ENCODE measurements around the gene CBLB. TPM values are rescaled to one million over a fixed set of nuclear protein-coding genes. Genes with fewer than 3 reads are reported as not detected.

The CBLB gene
- total and polyA plus RNA-seq, 9 of the 15 experiments (the other 6 are each of a cell fraction or from before 2014, with no cell fraction given): 1.8 to 8.1 (median 5.3) TPM

DNA sequence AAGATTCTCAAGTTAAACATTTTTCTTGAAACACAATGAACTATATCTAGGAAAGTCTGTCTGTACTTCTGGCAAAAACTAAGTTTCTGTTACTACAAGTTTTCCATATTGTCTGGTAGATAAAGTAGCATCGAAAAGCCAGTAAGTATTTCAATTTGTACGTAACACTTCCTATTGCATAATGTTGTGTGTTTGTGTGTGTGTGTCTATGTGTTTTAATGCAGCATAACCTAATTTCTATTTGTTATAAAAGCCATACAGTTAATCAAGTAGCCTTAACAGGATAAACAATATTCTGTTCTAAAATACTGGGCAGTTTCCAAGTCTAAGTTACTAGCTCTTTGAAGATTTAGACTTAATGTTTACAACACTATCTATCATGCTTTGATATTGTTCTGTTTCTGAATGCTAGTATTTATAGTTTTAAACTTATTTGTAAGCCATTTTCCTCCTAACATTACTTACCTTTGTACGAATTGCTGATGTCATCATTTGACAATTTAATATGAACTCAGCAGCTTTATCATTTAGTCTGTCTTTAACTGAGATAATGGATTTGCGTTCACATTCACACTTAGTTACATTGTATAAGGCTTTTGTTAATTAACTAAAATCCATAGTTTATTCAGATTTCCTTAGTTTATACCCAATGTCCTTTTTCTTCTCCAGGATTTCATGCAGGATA lies 163.9 kb downstream of the CBLB start (continued):
- TF ChIP-seq, protein P1, sequence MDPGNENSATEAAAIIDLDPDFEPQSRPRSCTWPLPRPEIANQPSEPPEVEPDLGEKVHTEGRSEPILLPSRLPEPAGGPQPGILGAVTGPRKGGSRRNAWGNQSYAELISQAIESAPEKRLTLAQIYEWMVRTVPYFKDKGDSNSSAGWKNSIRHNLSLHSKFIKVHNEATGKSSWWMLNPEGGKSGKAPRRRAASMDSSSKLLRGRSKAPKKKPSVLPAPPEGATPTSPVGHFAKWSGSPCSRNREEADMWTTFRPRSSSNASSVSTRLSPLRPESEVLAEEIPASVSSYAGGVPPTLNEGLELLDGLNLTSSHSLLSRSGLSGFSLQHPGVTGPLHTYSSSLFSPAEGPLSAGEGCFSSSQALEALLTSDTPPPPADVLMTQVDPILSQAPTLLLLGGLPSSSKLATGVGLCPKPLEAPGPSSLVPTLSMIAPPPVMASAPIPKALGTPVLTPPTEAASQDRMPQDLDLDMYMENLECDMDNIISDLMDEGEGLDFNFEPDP (CRISPR knock-in tag; IDR thresholded peaks at IDR 0.05): no peak
- TF ChIP-seq ZNF316 (IDR thresholded peaks at IDR 0.05): peak; percentile 78
- no peak for TF ChIP-seq EHMT2 (IDR thresholded peaks at IDR 0.05)
- peak; percentile 54 for TF ChIP-seq MAFG (tag; conservative IDR thresholded peaks at IDR 0.05)
- peak; percentile 39; the same call in 1 of the 2 replicates for TF ChIP-seq C11orf30 (IDR thresholded peaks at IDR 0.05; ENCODE audit: low read depth)
- TF ChIP-seq, protein P2, sequence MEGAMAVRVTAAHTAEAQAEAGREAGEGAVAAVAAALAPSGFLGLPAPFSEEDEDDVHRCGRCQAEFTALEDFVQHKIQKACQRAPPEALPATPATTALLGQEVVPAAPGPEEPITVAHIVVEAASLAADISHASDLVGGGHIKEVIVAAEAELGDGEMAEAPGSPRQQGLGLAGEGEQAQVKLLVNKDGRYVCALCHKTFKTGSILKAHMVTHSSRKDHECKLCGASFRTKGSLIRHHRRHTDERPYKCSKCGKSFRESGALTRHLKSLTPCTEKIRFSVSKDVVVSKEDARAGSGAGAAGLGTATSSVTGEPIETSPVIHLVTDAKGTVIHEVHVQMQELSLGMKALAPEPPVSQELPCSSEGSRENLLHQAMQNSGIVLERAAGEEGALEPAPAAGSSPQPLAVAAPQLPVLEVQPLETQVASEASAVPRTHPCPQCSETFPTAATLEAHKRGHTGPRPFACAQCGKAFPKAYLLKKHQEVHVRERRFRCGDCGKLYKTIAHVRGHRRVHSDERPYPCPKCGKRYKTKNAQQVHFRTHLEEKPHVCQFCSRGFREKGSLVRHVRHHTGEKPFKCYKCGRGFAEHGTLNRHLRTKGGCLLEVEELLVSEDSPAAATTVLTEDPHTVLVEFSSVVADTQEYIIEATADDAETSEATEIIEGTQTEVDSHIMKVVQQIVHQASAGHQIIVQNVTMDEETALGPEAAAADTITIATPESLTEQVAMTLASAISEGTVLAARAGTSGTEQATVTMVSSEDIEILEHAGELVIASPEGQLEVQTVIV (CRISPR knock-in tag; IDR thresholded peaks at IDR 0.05; ENCODE audit: borderline replicate concordance): no peak
- TF ChIP-seq, protein P3, sequence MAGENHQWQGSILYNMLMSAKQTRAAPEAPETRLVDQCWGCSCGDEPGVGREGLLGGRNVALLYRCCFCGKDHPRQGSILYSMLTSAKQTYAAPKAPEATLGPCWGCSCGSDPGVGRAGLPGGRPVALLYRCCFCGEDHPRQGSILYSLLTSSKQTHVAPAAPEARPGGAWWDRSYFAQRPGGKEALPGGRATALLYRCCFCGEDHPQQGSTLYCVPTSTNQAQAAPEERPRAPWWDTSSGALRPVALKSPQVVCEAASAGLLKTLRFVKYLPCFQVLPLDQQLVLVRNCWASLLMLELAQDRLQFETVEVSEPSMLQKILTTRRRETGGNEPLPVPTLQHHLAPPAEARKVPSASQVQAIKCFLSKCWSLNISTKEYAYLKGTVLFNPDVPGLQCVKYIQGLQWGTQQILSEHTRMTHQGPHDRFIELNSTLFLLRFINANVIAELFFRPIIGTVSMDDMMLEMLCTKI (IDR thresholded peaks at IDR 0.05; ENCODE audit: partially characterized antibody): no peak
- TF ChIP-seq ARNT (IDR thresholded peaks at IDR 0.05): no peak

All from K562 (cell line).